ENCODE measurements around the gene SRGAP2B.
"Not testable (repeated sequence)": the region's sequence is repeated elsewhere in the genome, so short reads cannot be mapped to it uniquely, and the experiment has no call there.

DNA sequence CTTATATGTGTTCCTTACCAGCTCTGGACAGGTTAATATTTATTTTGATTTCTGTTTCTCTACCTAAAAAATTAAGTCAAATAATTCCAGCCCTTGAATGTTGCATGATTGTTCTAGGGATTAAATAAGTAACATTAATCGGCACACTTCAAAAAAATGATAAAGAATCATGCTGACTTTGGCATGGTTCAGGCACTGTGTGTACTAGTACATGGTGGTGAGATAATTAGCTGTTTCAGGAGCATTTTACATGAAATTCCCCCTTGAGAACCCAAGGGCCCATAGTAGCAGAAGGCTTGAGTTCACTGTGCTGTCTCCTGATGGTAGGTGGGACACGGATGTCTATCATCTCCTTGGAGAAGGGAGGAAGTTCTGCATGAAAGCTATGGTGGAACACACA lies 45.4 kb upstream of the SRGAP2B start:
- TF ChIP-seq POLR2A (IDR thresholded peaks at IDR 0.05), result not testable (repeated sequence)
- TF ChIP-seq, protein P1, sequence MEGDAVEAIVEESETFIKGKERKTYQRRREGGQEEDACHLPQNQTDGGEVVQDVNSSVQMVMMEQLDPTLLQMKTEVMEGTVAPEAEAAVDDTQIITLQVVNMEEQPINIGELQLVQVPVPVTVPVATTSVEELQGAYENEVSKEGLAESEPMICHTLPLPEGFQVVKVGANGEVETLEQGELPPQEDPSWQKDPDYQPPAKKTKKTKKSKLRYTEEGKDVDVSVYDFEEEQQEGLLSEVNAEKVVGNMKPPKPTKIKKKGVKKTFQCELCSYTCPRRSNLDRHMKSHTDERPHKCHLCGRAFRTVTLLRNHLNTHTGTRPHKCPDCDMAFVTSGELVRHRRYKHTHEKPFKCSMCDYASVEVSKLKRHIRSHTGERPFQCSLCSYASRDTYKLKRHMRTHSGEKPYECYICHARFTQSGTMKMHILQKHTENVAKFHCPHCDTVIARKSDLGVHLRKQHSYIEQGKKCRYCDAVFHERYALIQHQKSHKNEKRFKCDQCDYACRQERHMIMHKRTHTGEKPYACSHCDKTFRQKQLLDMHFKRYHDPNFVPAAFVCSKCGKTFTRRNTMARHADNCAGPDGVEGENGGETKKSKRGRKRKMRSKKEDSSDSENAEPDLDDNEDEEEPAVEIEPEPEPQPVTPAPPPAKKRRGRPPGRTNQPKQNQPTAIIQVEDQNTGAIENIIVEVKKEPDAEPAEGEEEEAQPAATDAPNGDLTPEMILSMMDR (IDR thresholded peaks at IDR 0.05), result not testable (repeated sequence)

Data from body of pancreas (tissue), 4 donors.